ENCODE measurements around the gene PDZD4.

DNA sequence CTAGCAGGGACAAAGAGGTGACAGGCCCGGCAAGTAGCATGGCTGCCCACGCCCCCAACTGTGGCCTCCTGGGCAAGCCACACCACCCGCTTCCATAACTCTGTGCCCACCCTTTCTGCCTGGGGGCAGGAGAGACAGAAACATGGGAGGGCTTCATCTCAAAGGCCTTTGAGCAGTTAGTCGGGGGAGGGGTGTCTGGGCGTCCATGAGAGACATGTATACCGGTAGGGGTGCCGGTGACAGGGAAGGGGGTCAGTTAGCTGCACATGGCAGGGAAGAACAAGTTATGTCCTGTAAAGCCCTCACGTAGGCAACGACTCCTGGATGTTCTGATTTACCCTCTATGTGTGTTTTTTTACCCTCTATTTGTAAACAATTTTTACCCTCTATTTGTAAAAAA is 9.3 kb downstream of the PDZD4 start:
- TF ChIP-seq, protein P1, sequence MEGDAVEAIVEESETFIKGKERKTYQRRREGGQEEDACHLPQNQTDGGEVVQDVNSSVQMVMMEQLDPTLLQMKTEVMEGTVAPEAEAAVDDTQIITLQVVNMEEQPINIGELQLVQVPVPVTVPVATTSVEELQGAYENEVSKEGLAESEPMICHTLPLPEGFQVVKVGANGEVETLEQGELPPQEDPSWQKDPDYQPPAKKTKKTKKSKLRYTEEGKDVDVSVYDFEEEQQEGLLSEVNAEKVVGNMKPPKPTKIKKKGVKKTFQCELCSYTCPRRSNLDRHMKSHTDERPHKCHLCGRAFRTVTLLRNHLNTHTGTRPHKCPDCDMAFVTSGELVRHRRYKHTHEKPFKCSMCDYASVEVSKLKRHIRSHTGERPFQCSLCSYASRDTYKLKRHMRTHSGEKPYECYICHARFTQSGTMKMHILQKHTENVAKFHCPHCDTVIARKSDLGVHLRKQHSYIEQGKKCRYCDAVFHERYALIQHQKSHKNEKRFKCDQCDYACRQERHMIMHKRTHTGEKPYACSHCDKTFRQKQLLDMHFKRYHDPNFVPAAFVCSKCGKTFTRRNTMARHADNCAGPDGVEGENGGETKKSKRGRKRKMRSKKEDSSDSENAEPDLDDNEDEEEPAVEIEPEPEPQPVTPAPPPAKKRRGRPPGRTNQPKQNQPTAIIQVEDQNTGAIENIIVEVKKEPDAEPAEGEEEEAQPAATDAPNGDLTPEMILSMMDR (IDR thresholded peaks at IDR 0.05 in 8 of 11, conservative IDR thresholded peaks at IDR 0.05 in 3 of 11): no peak
- TF ChIP-seq POLR2A (IDR thresholded peaks at IDR 0.05): no peak
- TF ChIP-seq POLR2AphosphoS5 (IDR thresholded peaks at IDR 0.05): no peak

Measured in spleen (tissue), 7 donors.